Mucosa of gallbladder (tissue), 1 donor: Measurements from ENCODE around the gene BOLL. TPM values are rescaled to one million over a fixed set of nuclear protein-coding genes. Genes with fewer than 3 reads are reported as not detected.
"Not testable (repeated sequence)": the region's sequence is repeated elsewhere in the genome, so short reads cannot be mapped to it uniquely, and the experiment has no call there.

Experiments
- DNase-seq: peaks from one replicate; pipeline ENCODE4 v3.0.0-alpha.2; 2020; ENCODE audit warnings: low spot score
- total RNA-seq: library from RNA; stranded (reverse); gene quantifications from one replicate; pipeline ENCODE4 v1.2.1, GENCODE V29; 2021
- donor health status: DM: no; HTN: no; CAD: no.

Gene BOLL
- total RNA-seq, 1 donor from 2014 or later: not detected

DNA sequence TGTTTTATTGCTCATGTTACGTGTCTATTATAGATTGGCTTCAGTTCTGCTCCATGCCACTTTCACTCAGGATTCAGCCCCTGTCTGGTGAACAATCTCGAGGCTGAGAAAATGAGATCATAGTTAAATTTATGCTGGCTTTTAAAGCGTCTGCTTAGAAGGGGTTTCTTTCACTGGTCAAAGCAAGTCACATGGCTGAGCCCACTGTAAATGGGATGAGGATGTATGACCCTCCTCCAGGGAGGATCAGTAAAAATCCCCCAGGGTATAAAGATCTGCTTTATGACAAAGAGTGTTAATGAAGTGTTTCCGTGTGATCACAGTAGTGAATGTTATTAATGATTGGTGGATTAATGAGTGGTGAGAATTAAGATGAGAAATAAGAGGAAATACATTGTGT lies 13.1 kb upstream of the BOLL start:
- DNase-seq: no peak

DNA sequence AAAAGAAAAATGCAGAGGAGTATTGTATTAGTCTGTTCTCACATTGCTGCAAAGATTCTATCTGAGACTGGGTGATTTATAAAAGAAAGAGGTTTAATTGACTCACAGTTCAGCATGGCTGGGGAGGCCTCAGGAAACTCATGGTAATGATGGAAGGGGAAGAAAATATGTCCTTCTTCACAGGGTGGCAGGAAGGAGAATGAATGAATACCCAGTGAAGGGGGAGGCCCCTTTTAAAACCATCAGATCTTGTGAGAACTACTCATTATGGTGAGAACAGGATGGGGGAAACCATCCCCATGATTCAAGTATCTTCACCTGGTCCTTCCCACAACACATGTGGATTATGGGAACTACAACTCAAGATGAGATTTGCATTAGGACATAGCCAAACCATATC lies 10.2 kb upstream of the BOLL start:
- DNase-seq: no peak

DNA sequence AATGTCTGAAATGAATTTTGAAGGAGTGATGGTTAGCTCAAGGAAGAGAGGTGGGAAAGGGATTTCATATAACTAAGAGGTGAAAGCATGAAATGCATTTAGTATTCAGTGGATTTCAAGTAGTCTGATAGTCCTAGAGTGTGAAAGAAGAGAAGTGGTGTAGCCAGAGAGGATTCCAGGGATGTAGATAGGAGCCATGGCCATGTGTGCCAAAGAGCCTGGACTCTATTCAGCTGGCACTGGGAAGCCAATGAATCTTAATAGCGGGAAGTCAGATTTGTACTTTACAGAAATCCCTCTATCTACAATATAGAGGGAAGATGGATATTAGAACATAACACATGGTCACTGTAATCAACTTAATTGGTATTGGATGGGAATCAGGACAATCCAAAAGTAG lies 8.3 kb upstream of the BOLL start:
- DNase-seq: no peak

DNA sequence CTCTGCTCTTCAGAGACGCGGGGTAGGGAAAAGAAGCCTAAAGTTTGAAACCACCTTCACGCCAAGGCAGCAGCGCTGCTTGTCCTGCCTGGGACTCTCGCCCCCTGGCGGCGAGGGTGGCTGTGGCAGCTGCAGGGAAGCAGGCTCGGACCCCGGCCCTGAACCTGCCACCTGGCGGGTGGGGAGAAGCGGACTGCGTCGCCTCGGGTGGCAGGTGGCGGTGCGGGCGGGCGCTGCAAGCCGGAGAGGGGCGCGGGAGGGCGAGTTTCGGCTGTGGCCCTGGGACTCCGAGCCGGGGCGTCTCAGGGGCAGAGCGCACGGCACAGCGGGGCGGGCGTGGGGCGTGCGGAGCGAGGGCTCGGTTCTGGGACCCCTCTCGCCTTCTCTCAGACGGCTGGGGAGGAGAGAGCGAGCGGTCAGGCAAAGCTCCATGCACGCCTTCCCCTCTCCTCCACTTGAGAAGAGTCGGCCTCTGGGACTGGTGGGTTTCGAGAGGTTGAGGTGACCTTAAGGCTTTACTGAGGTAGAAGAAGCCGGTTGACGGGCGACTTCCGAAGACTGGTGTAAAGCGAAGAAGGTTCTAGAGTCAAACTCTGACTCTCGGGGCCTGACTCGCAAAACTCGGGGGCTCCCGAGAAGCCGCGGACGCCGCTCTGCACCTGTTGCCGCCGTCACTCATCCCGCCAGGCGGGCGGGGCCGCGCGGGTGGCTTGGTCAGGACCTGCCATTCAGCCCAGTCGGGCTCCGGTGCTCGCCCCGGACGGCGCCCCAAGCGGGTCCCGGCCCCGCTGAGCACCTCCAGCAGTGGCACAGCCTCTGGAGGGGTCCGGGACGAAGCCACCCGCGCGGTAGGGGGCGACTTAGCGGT lies 1.1 kb upstream of the BOLL start:
- DNase-seq: no peak

DNA sequence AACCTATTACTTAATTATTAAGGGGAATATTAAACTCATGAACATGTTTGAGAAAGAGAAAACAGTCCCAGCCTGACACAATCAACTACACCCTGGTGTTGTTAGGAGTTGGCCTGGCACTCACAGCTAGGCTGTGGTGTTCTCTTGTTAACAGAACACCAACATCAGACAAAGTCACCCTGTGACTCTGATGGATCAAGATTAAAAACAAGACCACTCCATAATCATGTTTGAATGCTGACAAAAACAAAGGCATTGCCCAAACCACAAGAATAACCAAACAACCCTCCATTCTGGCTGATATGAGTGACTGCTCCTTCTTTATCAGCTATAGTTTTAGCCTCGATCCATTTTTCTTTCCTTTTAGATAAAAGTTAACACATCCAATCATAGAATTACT lies 3.0 kb downstream of the BOLL start:
- no peak for DNase-seq

DNA sequence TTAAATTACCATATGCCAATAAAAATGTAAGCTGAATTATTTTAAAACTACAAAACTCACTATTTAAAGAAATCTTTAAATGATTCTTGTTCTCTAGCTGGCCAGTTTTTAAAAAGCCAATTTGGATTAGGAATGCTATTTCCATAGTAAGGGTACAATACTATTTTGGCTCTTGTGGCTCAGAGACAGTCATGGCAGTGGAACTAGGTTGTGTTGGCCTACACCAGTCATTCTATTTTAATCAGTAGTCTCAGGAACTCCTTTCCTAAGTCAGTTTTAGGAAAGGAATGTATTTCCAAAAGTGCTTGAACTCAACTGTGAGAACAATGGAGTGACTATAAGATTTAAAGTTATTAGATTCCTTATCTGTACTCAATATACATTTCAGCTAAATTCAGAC lies 5.9 kb downstream of the BOLL start:
- no peak for DNase-seq

DNA sequence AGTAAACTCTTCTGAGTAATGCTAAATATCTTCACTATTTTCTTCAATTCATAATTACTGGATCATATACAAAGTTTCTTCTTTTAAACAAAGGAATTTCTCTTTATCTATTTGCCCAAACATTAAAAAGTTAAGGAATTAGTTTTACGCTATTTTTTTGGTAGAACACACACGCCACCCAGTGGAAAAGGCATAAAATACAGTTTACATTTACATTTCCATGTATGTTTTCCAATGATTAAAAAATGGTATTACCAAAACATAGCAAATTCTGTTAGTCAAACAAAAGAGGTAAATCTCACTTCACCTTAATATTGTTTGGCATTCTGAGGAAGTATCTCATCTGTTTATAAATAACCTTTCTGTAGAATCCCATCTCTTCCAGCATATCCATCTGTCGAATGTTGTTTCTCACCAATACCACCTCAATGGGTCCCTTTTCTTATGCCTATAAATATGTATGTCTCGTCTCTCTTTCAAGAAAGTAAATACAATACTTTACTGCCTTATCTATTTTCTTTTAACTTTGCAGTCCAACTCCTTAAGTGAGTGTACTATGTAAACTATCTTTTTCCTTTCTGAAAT lies 7.2 kb downstream of the BOLL start:
- DNase-seq: no peak

DNA sequence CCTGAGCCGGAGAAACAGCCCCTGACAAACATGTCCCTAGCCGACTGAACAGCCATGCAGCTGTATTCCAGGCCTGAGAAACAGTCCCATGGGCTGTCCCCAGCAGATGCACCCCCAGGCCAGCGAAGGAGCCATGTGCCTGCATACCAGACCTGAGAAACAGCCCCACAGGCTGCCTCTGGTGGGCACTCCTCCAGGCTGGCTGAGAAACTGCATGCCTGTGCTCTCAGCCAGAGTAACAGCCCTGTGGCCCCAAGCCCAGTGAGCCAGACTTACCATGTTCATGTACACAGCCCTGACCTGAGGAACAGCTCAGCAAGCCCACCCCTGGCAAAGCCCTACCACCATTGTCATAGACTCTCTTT lies 24.8 kb downstream of the BOLL start:
- DNase-seq: no peak

DNA sequence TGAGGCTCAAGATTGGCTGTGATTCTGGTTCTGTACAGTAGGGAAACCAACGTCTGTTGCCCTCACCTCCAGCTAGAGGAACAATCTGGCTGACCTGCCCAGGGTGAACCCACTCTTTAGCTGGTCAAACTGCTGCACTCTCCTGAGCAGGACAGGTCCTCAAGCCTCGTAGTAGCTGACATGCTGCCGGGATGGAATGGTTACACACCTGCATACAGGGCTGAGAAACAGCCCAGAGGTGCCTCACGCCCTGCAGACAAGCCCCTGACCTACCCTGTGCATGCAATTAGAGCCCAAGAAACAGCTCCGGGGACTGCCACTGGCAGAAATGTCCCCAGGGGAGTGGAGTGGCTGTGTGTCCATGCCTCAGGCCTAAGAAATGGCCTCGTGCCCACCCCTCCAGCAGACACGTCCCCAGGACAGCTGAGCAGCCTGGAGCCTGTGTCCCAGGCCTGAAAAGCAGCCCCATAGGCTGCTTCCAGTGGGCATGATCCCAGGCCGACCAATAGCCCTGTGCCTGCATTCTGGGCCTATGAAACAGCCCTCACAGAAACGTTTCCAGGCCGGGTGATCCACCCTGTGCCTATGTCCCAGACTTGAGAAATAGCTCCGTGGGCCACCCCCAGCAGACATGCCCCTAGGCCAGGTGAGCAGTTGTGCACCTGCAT lies 25.4 kb downstream of the BOLL start:
- DNase-seq: no peak

DNA sequence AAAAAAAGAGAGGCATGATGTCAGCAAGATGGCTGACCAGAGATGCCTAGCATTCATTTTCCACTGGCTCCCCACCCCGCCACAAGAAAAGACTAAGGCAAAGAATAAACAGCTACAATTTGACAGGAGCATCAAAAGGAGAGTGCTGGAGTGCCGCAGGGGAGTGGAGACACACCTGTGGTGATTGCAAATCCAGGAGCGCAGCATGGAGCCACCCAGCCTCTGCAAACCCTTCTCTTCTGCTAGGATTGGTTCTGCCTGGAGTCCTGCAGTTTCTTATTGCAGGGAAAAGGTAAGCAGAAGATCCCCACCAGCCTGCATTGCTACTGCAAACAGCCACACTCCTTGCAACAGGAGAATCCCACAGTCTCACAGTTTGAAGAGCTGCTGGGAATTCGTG lies 26.1 kb downstream of the BOLL start:
- DNase-seq: no peak

DNA sequence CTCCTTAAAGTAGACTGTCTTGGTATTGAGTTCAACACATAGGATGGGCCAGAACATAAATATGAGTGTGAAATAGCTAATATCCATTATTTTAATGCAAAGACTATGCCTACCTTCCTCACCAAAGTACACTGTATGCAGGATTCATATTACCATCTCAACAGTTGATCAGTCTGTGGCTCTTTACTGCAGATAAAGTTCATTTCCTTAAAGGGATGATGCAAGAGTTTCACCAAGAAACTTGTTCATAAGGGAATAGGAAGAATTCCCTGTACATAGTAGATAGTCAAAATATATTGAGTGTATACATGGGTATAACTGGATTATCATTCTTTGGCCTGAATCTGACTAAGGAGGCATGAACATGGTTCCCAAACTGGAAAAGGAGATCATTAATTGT lies 44.9 kb downstream of the BOLL start:
- DNase-seq: no peak

DNA sequence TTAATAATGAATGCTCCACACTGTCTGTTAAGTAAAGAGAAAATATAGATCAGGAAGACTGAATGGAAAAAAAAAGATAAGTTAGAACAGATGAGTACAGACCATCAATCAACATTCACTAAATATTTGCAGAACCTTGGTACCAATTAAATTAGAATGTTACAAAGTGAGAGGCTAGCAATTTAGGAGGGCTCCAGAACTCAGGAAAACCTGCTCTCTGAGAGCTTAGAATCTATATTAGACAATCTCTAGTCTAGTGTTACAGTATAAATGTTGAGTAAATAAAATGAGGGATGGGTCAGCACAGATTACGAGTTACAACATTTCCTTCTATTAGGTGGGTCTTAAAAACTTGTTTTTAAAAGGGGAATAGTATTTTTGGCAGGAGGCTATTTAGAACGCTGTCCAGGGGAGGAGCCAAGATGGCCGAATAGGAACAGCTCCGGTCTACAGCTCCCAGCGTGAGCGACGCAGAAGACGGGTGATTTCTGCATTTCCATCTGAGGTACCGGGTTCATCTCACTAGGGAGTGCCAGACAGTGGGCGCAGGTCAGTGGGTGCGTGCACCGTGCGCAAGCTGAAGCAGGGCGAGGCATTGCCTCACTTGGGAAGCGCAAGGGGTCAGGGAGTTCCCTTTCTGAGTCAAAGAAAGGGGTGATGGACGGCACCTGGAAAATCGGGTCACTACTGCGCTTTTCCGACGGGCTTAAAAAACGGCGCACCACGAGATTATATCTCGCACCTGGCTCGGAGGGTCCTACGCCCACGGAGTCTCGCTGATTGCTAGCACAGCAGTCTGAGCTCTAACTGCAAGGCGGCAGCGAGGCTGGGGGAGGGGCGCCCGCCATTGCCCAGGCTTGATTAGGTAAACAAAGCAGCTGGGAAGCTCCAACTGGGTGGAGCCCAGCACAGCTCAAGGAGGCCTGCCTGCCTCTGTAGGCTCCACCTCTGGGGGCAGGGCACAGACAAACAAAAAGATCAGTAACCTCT lies 56.3 kb downstream of the BOLL start:
- DNase-seq: not testable (repeated sequence)

DNA sequence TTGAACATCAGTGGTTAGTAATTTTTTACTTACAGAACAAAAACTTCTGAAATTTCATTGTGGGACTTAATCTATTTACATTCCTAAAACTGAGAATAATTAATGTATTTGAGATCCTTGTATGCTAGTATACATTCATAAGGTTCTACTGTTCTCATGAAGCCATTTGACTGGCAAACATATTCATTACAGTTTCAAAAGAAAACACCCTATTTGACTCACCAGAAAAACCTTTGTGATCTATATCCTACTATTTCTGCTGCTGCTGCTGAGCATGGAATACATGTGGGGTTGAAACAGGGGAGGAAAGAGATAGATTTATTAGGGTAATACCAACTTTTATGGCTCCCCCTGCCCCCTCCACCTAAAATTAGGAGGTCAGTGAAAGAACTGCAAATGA lies 58.1 kb downstream of the BOLL start:
- DNase-seq: no peak

DNA sequence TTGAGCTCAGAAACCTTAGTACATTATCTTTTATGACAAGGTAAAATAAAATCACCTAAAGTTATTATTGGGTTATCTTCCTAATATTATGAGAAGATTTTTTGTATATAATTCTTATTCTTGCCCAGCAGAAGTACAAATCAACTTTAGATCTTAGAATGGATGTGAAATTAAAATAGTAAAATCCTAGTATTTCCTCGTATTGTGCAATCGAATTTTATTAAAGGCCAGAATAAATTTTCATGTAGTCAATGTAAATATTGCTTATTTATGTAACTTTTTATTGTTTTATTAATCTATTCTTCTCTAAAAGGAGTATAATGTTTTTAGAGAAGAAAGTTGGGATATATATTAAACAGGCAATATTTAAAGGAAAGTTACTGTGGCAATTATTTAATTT lies 67.3 kb downstream of the BOLL start:
- no peak for DNase-seq

DNA sequence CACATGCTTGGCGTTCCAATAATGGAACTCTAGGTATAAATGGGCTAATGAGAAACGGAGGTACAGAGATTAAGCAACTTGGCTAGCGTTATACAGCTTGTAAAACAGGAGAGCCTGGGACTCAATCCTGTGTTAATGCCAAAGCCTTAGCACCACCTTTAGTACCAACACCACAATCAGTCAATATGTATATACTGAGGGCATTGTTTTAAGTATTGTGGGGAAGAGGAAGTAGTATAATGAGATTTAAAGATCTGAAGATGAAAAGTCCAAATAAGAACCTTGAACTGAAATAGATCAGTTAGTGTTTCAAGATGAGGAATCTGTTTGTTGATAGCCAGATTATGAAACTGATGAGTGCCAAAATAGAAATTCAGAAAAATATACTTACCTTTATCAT lies 71.8 kb downstream of the BOLL start:
- no peak for DNase-seq

DNA sequence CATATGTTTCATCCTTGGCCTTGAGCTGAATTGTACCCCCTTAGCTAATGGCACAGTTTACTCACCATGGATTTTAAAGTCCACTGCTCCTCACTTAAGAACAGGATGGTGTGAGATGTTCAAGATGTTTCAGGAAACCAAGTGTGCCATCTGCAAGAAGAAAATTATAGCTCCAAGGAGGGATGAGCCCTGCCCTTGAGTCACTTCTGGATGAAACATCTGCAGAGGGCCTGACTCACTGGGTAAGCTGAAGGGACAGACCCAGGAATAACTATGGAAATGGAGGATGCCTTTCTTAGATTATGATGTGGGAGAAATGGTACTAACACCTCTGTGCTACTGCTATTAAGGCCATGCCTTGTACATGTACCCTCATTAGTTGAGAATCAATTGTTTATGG lies 73.5 kb downstream of the BOLL start:
- DNase-seq: no peak

DNA sequence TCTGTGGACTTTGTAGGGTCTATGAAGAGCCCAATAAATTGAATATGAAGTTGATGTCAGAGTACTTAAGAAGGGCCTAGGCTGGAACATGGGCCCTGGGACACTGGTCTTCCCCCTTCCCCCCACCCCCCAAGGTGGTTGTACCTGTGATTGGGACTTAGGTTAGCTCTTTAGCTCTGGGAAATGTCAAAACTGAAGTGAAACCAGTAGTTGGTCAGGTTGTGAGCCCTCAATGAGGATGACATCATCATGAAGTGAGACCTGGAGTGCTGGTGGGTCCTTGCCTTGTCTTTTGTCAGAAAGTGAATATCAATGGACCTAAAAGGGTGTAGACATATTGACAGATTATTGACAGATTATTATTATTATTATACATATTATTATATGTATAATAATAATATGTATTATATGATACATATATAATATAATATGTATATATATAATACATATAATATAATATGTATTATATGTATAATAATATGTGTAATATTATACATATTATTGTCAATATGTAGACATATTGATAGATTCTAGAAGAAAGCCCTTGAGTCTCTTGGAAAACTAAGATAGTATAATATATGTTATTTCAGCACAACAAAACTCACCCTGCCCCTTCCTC lies 74.6 kb downstream of the BOLL start:
- no peak for DNase-seq

DNA sequence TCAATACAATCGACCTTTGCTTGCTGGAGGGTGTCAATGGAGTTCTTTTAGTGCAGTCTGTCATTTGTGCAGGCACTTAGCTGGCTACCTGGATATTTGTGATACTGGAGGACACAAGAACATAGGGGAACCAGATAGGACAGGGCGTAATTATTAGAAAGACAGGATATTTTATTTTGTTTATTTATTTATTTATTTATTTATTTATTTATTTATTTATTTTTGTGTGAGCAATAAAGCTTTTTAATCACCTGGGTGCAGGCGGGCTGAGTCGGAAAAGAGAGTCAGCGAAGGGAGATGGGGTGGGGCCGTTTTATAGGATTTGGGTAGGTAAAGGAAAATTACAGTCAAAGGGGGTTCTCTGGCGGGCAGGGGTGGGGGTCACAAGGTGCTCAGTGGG lies 76.0 kb downstream of the BOLL start:
- DNase-seq: not testable (repeated sequence)

DNA sequence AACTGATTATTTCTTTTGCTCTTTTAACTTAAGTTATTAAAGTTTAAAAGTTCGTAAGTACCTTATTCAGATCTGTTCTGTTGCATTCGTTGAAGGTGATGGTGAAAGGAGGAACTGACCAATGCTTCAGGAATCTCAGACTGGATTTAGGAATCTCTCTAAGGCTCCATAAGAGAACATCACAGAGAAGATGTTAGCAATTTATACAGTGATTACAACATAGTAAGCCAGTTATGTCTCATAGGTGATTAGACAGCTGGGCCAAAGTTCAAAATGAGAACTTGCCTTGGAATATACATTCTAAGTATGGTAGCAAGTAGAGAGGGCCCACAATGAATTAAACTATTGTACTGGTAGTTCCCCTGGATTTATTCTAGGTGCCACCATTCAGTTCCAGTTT lies 76.8 kb downstream of the BOLL start:
- DNase-seq: no peak

DNA sequence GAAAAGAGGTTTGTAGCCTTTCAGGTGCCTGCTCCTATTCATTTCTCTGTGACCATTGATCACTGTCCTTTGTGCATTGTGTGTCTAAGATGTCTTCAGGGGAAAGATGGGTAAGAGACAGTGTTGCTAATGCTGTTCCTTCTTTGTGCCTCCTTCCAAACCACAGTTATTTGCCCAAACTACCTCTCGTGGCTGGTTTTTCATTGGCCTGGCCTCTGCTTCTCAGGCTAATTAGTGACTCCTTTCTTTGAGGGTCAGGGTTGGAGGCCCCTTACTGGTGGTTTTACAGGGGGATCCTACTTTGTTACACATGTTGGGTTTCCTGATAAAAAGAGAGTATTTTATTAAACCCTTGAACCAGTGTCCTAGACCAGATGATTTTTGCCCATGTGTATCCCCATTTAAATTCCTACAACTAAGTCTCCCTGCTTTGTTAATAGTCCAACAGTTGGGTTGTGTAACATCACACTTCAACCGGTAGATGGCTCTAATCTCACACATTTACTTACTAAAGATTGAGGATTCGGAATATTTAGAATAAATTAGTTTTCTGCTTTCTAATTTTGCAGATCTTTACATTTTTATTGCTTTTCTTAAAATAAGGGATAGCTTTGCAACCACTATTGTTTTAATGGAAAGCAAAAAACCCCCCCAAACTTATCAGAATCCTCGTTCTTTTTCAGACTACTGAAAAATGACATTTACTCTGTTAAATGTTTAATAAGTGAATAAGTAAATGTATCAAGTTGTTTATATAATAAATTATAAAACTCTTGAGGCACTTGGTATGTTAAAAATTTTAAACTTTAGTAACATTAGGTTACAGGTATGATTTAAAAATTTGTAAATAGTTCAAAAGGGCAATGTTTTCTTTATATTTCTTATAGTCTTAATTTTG lies 77.6 kb downstream of the BOLL start:
- no peak for DNase-seq

DNA sequence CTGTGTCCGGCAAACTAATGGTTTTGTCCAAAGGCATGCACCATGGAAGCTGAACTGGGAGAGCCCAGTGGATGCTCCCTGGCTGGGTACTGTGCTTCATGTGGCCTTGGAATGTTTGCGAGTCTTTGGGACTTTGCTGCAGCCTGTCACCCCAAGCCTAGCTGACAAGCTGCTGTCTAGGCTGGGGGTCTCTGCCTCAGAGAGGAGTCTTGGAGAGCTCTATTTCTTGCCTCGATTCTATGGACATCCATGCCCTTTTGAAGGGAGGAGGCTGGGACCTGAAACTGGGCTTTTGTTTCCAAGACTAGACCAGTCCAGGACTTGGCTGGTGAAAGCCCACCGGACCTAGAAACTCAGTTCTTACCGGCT lies 78.3 kb downstream of the BOLL start:
- no peak for DNase-seq
